Mesenchymal stem cell (in vitro differentiated cells and primary cell): ENCODE measurements around the gene HK1.

Source experiments
- DNase-seq: peaks from one replicate; pipeline ENCODE4 v3.0.0-alpha.2; 2013
- H2AFZ ChIP-seq: one replicate; pipeline ENCODE4 v1.6.1; 2013; ENCODE audit warnings: low read depth, mild to moderate bottlenecking, control low read depth, inconsistent platforms, low read length, moderate library complexity
- H2AK5ac ChIP-seq: 2 replicates; pipeline ENCODE4 v1.6.1; 2013; ENCODE audit warnings: low read length, moderate library complexity, mild to moderate bottlenecking, inconsistent platforms; ENCODE audit not compliant: severe bottlenecking
- H2BK120ac ChIP-seq: one replicate; pipeline ENCODE4 v1.6.1; 2013; ENCODE audit warnings: low read depth, mild to moderate bottlenecking, inconsistent platforms, low read length, moderate library complexity
- H2BK12ac ChIP-seq, 2 experiments: one replicate each; pipeline ENCODE4 v1.6.1; 2013; ENCODE audit warnings: inconsistent platforms in 2 of 2, low read length in 2 of 2, mild to moderate bottlenecking in 2 of 2, moderate library complexity in 2 of 2, control low read depth in 1 of 2
- H2BK15ac ChIP-seq: one replicate; pipeline ENCODE4 v1.6.1; 2013; ENCODE audit warnings: mild to moderate bottlenecking, low read depth, inconsistent platforms; ENCODE audit not compliant: poor library complexity, severe bottlenecking
- H2BK5ac ChIP-seq: 2 replicates; pipeline ENCODE4 v1.6.1; 2013; ENCODE audit warnings: low read depth, mild to moderate bottlenecking, low read length, control low read depth, inconsistent platforms; ENCODE audit not compliant: poor library complexity, severe bottlenecking
- H3K14ac ChIP-seq, 2 experiments: one replicate each; pipeline ENCODE4 v1.6.1; 2013; ENCODE audit warnings: inconsistent platforms in 2 of 2, low read length in 2 of 2, control low read depth in 1 of 2, mild to moderate bottlenecking in 1 of 2, moderate library complexity in 1 of 2
- H3K18ac ChIP-seq, 2 experiments: one replicate each; pipeline ENCODE4 v1.6.1; 2013; ENCODE audit warnings: inconsistent platforms in 2 of 2, low read length in 2 of 2, control low read depth in 1 of 2, low read depth in 1 of 2, mild to moderate bottlenecking in 1 of 2
- H3K23ac ChIP-seq, 2 experiments: one replicate each; pipeline ENCODE4 v1.6.1; 2013; ENCODE audit warnings: inconsistent platforms in 2 of 2, low read length in 2 of 2, mild to moderate bottlenecking in 2 of 2, moderate library complexity in 2 of 2, control low read depth in 1 of 2
- H3K27ac ChIP-seq: 2 replicates; pipeline ENCODE4 v1.5.1; 2013; ENCODE audit warnings: mild to moderate bottlenecking, moderate library complexity, low read length, control low read depth, inconsistent platforms; ENCODE audit not compliant: poor library complexity, severe bottlenecking
- H3K27me3 ChIP-seq, 2 experiments: 2 replicates each; pipeline versions ENCODE4 v1.6.1 to v1.7.0; 2013; ENCODE audit warnings: low read length in 2 of 2, mild to moderate bottlenecking in 2 of 2, moderate library complexity in 2 of 2, control low read depth in 1 of 2, inconsistent platforms in 1 of 2; ENCODE audit not compliant: control insufficient read depth in 1 of 2, insufficient read depth in 1 of 2
- H3K36me3 ChIP-seq, 2 experiments: 2 replicates each; pipeline versions ENCODE4 v1.6.1 to v1.7.0; 2013; ENCODE audit warnings: low read length in 2 of 2, control low read depth in 1 of 2, inconsistent platforms in 1 of 2, low read depth in 1 of 2, mild to moderate bottlenecking in 1 of 2; ENCODE audit not compliant: insufficient read depth in 2 of 2, control insufficient read depth in 1 of 2
- H3K4ac ChIP-seq, 2 experiments: one replicate each; pipeline ENCODE4 v1.6.1; 2013; ENCODE audit warnings: inconsistent platforms in 2 of 2, low read length in 2 of 2, mild to moderate bottlenecking in 2 of 2, moderate library complexity in 2 of 2, control low read depth in 1 of 2, low read depth in 1 of 2
- H3K4me1 ChIP-seq: 2 replicates; pipeline ENCODE4 v1.6.1; 2013; ENCODE audit warnings: low read depth, low read length, control low read depth; ENCODE audit not compliant: control insufficient read depth, insufficient read depth
- H3K4me2 ChIP-seq: 2 replicates; pipeline ENCODE4 v1.6.1; 2013; ENCODE audit warnings: low read length, mild to moderate bottlenecking, inconsistent platforms; ENCODE audit not compliant: poor library complexity, severe bottlenecking
- H3K4me3 ChIP-seq, 2 experiments: 2 replicates each; pipeline versions ENCODE4 v1.5.1 to v1.7.0; 2013; ENCODE audit warnings: low read length in 2 of 2, mild to moderate bottlenecking in 2 of 2, control low read depth in 1 of 2, low read depth in 1 of 2; ENCODE audit not compliant: insufficient read depth in 1 of 2
- H3K79me1 ChIP-seq: replicated peaks from 2 replicates; pipeline ENCODE4 v1.6.1; 2013; ENCODE audit warnings: mild to moderate bottlenecking, control low read depth, low read length, inconsistent platforms; ENCODE audit not compliant: poor library complexity, severe bottlenecking
- H3K9ac ChIP-seq: 2 replicates; pipeline ENCODE4 v1.7.0; 2013; ENCODE audit warnings: mild to moderate bottlenecking, low read length, moderate library complexity
- H3K9me3 ChIP-seq: 2 replicates; pipeline ENCODE4 v1.7.0; 2013; ENCODE audit warnings: mild to moderate bottlenecking, low read length; ENCODE audit not compliant: control insufficient read depth
- H4K8ac ChIP-seq: one replicate; pipeline ENCODE4 v1.6.1; 2013; ENCODE audit warnings: inconsistent platforms, mild to moderate bottlenecking, low read length, moderate library complexity
- H4K91ac ChIP-seq: one replicate; pipeline ENCODE4 v1.6.1; 2013; ENCODE audit warnings: mild to moderate bottlenecking, low read length, inconsistent platforms
- WGBS: methylation state at CpG from one replicate; pipeline ENCODE4 v1.1.7; 2013; ENCODE audit warnings: mixed read lengths; 5-methylcytosine and 5-hydroxymethylcytosine counted together

Gene HK1

GRCh38 chr10:69383558-69383957, 105.3 kb downstream of the HK1 start:
- WGBS: 35% methylated on average over 3 of the region's 3 CpGs
- no peak overlapping the region for H2BK5ac ChIP-seq
- no peak overlapping the region for H3K23ac ChIP-seq
- H3K9ac ChIP-seq: no peak overlapping the region
- H3K4me3 ChIP-seq: peak overlapping the region in 1 of 2 experiments; percentile 54
- peaks cover 13% of the 10 kb centered on the region for H3K4me1 ChIP-seq
- peaks cover 44 to 76% of the 10 kb centered on the region in 2 experiments for H3K36me3 ChIP-seq
- peak overlapping the region; percentile 35 for H4K8ac ChIP-seq
- no peak overlapping the region for H4K91ac ChIP-seq
- no peaks in the 10 kb centered on the region for H3K27me3 ChIP-seq
- peak; percentile 78 for DNase-seq
- H2BK15ac ChIP-seq: no peak overlapping the region
- H3K4me2 ChIP-seq: no peak overlapping the region
- H3K27ac ChIP-seq: peak overlapping the region; percentile 27
- no peak overlapping the region for H3K14ac ChIP-seq
- no peak overlapping the region for H2BK12ac ChIP-seq
- H3K79me1 ChIP-seq: peaks cover 14% of the 10 kb centered on the region
- no peak overlapping the region for H3K18ac ChIP-seq
- no peak overlapping the region for H2AK5ac ChIP-seq
- H3K9me3 ChIP-seq: no peaks in the 10 kb centered on the region
- H2AFZ ChIP-seq: no peak overlapping the region
- no peak overlapping the region for H3K4ac ChIP-seq
- H2BK120ac ChIP-seq: no peak overlapping the region

- no peak overlapping the region for H2BK120ac ChIP-seq
- WGBS: 97% methylated on average over 10 of the region's 10 CpGs
Measured at GRCh38 chr10:69384320-69384719, 106.0 kb downstream of the HK1 start.

GRCh38 chr10:69385454-69386350, 107.4 kb downstream of the HK1 start:
- Histone ChIP-seq H3K4ac (no peak overlapping the region), H3K23ac (no peak overlapping the region), H2BK5ac (no peak overlapping the region), H2BK12ac (no peak overlapping the region), H2AK5ac (no peak overlapping the region), H2BK15ac (no peak overlapping the region), H3K18ac (no peak overlapping the region), H3K27ac (no peak overlapping the region), H3K14ac (no peak overlapping the region), H3K79me1 (peaks cover 8% of the 10 kb centered on the region), H3K27me3 (no peaks in the 10 kb centered on the region), H3K4me1 (peaks cover 14% of the 10 kb centered on the region), H2AFZ (no peak overlapping the region), H4K8ac (no peak overlapping the region), H3K9ac (no peak overlapping the region), H2BK120ac (no peak overlapping the region), H3K4me2 (no peak overlapping the region), H3K36me3 (peaks cover 42 to 73% of the 10 kb centered on the region in 2 experiments), H4K91ac (no peak overlapping the region), H3K4me3 (no peak overlapping the region), H3K9me3 (no peaks in the 10 kb centered on the region)
- DNase-seq: no peak
- WGBS: 97% methylated on average over 10 of the region's 11 CpGs

More at GRCh38 chr10:69384320-69384719, 106.0 kb downstream of the HK1 start:
- H4K8ac ChIP-seq: peak overlapping the region; percentile 1
- no peak overlapping the region for H4K91ac ChIP-seq
- H3K23ac ChIP-seq: no peak overlapping the region
- H3K27ac ChIP-seq: no peak overlapping the region
- H3K14ac ChIP-seq: no peak overlapping the region
- H3K4me2 ChIP-seq: no peak overlapping the region
- H2AK5ac ChIP-seq: no peak overlapping the region
- peaks cover 13% of the 10 kb centered on the region for H3K4me1 ChIP-seq
- no peak for DNase-seq
- peaks cover 48 to 76% of the 10 kb centered on the region in 2 experiments for H3K36me3 ChIP-seq
- H3K79me1 ChIP-seq: peaks cover 14% of the 10 kb centered on the region
- H3K9ac ChIP-seq: peak overlapping the region; percentile 2
- no peak overlapping the region for H2BK12ac ChIP-seq
- no peak overlapping the region for H2AFZ ChIP-seq
- H3K4ac ChIP-seq: no peak overlapping the region
- H3K4me3 ChIP-seq: no peak overlapping the region
- no peak overlapping the region for H2BK5ac ChIP-seq
- H3K27me3 ChIP-seq: no peaks in the 10 kb centered on the region
- H3K9me3 ChIP-seq: no peaks in the 10 kb centered on the region
- no peak overlapping the region for H3K18ac ChIP-seq
- H2BK15ac ChIP-seq: no peak overlapping the region

- H3K27me3 ChIP-seq: no peaks in the 10 kb centered on the region
- no peak overlapping the region for H2BK120ac ChIP-seq
- H3K4me2 ChIP-seq: no peak overlapping the region
- H3K9me3 ChIP-seq: no peaks in the 10 kb centered on the region
- H2BK5ac ChIP-seq: no peak overlapping the region
- no peak overlapping the region for H3K18ac ChIP-seq
- no peak overlapping the region for H3K14ac ChIP-seq
- H2AK5ac ChIP-seq: no peak overlapping the region
- H3K4me1 ChIP-seq: peaks cover 10% of the 10 kb centered on the region
- H2AFZ ChIP-seq: no peak overlapping the region
- H4K91ac ChIP-seq: no peak overlapping the region
- peaks cover 15% of the 10 kb centered on the region for H3K79me1 ChIP-seq
- H3K23ac ChIP-seq: no peak overlapping the region
- WGBS: 100% methylated on average over 1 of the region's 3 CpGs
- H2BK12ac ChIP-seq: no peak overlapping the region
- no peak overlapping the region for H3K4ac ChIP-seq
- H3K27ac ChIP-seq: no peak overlapping the region
- H4K8ac ChIP-seq: no peak overlapping the region
- peaks cover 42 to 80% of the 10 kb centered on the region in 2 experiments for H3K36me3 ChIP-seq
- no peak for DNase-seq
- H3K4me3 ChIP-seq: no peak overlapping the region
- no peak overlapping the region for H2BK15ac ChIP-seq
- H3K9ac ChIP-seq: no peak overlapping the region
Measured at GRCh38 chr10:69387500-69387899, 109.2 kb downstream of the HK1 start.
